ENCODE data around the gene STOML1. TPM values are rescaled to one million over a fixed set of nuclear protein-coding genes. Genes with fewer than 3 reads are reported as not detected.
A peak's percentile ranks its signal among the peaks of the same experiment; 100 is the strongest.

STOML1 gene
- total RNA-seq, 4 donors from 2014 or later = 15.3 to 42.1 (median 30.1) TPM

DNA sequence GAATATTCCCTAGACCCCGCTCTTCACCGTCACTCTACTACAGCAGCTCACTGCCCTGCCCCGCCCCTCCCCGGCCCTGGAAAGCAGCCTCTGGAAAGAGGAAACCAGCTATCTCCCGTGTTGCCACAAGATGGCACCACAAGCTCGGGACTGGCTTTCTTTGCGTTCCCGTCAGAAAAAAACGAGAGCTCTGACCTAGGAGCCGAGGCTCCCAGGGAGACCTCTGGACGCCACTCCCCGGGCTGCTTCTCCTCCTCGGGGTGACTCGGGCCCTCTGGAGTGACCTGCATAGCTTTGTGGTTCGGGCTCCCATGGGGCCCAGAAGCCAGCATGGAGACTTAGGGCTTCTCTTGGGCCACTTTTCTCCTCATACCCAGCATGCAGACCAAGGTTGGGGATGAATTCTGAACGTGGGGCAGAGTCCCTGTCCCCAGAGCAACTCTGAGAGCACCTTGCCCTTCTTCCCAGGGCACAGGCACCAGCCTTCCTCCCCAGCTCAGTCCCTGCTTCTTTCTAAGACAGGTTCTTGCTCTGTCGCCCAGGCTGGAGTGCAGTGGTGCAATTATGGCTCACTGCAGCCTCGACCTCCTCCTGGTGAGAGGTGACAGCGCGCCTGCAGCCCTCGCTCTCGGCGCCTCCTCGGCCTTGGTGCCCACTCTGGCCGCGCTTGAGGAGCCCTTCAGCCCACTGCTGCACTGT lies 19.0 kb downstream of the STOML1 start:
- Histone ChIP-seq H3K27ac (no peak overlapping the region), H3K4me3 (replicated peaks in 1 of 3) (no peak overlapping the region), H3K9me3 (no peaks in the 10 kb centered on the region), H3K27me3 (no peaks in the 10 kb centered on the region), H3K36me3 (no peaks in the 10 kb centered on the region), H3K4me1 (peaks cover 6% of the 10 kb centered on the region in 2 donors)
- peak; percentile 87 to 88 for DNase-seq
- intact Hi-C loops (cut with DNase I) = loop anchor here (5.0 to 10.0 kb wide), 2 partner anchors 64 to 332 kb away; no protein-coding TSS in a partner anchor
- 21 to 32% methylated on average over 23 to 26 of the region's 26 CpGs for whole genome bisulfite sequencing, 2 donors
- no peak for TF ChIP-seq POLR2A (IDR thresholded peaks at IDR 0.05)
- TF ChIP-seq, protein P1, sequence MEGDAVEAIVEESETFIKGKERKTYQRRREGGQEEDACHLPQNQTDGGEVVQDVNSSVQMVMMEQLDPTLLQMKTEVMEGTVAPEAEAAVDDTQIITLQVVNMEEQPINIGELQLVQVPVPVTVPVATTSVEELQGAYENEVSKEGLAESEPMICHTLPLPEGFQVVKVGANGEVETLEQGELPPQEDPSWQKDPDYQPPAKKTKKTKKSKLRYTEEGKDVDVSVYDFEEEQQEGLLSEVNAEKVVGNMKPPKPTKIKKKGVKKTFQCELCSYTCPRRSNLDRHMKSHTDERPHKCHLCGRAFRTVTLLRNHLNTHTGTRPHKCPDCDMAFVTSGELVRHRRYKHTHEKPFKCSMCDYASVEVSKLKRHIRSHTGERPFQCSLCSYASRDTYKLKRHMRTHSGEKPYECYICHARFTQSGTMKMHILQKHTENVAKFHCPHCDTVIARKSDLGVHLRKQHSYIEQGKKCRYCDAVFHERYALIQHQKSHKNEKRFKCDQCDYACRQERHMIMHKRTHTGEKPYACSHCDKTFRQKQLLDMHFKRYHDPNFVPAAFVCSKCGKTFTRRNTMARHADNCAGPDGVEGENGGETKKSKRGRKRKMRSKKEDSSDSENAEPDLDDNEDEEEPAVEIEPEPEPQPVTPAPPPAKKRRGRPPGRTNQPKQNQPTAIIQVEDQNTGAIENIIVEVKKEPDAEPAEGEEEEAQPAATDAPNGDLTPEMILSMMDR (IDR thresholded peaks at IDR 0.05) = peak; percentile 66 to 95 (median 88)

DNA sequence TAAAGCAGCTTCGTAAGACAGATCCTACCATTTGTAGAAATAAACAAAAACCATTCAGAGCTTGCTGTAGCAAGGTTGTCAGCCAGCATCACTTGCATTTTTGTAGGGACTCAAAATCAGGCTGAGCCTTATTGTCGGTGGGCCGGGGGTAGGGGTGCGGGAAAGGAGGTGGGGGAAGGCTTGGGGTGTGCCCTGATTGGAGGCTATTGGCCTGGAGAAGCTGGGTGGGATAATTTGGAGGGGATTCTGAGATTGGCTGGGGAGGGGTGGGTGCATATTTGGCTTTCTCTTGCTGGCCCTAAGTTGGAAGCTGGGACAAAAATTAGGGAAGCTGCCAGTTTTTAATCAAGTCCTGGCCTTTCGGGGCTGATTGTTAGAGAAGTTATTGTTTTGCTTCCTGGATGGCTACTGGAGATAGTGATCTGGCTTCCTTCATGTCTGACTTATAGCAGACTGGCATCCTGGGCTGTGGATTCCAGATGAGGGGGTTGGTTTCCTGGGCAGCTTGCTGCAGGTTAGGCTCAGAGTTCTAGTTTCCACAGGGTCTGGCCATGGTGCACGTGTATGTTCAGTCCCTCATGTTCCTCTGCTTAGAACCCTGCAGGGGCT lies 22.8 kb downstream of the STOML1 start:
- Histone ChIP-seq H3K4me1 (peaks cover 6 to 9% of the 10 kb centered on the region in 2 donors), H3K4me3 (replicated peaks in 1 of 3) (no peak overlapping the region), H3K36me3 (no peaks in the 10 kb centered on the region), H3K27ac (no peak overlapping the region), H3K9me3 (no peaks in the 10 kb centered on the region), H3K27me3 (no peaks in the 10 kb centered on the region)
- 81 to 87% methylated on average over 6 of the region's 6 CpGs for WGBS, 2 donors
- no peak for DNase-seq
- TF ChIP-seq, protein P1 (IDR thresholded peaks at IDR 0.05) = no peak
- no peak for TF ChIP-seq POLR2A (IDR thresholded peaks at IDR 0.05)
- intact Hi-C loops (cut with DNase I) = no loop called here

DNA sequence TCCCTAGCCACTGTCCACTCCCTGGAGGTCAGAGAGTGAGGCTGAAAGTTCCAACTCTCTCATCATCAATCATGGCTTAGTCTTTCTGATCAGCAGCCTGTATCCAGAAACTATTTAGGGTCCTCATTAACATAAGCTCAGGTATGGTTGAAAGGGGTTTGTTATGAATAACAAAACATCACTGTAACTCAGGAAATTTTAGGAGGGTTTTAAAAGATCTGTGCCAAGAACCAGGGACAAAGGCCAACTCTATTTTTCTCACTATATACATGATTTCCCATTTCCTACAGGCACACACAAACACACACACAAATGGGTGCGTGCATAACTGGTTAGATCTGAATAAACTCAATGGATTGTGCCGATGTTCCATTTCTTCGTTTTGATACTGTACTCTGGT lies 23.6 kb downstream of the STOML1 start:
- H3K36me3 ChIP-seq = no peaks in the 10 kb centered on the region
- no peak for DNase-seq
- no peaks in the 10 kb centered on the region for H3K9me3 ChIP-seq
- WGBS, 2 donors = 90 to 91% methylated on average over 3 of the region's 3 CpGs
- intact Hi-C loops (cut with DNase I) = no loop called here
- H3K27me3 ChIP-seq = no peaks in the 10 kb centered on the region
- H3K4me3 ChIP-seq (replicated peaks in 1 of 3) = no peak overlapping the region
- TF ChIP-seq, protein P1 (IDR thresholded peaks at IDR 0.05) = no peak
- no peak for TF ChIP-seq POLR2A (IDR thresholded peaks at IDR 0.05)
- peaks cover 6 to 9% of the 10 kb centered on the region in 2 donors for H3K4me1 ChIP-seq
- no peak overlapping the region for H3K27ac ChIP-seq

DNA sequence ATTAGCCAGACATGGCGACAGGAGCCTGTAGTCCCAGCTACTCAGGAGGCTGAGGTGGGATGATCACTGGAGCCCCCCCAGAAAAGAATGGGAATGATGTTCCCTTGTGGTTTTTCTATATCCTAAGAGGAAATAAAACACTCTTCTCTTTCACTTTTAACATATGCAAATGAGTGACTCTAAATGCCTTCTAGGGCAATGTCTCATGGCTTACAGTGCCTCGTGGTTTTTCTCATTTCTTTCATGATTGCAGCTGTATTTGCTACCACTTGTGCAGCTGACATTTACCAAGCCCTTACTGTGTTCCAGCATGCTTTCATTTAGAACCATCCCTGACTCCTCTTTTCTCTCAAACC lies 26.4 kb downstream of the STOML1 start:
- intact Hi-C loops (cut with DNase I) = no loop called here
- TF ChIP-seq, protein P1 (IDR thresholded peaks at IDR 0.05) = no peak
- no peak for TF ChIP-seq POLR2A (IDR thresholded peaks at IDR 0.05)
- Histone ChIP-seq H3K27me3 (no peaks in the 10 kb centered on the region), H3K27ac (no peak overlapping the region), H3K9me3 (no peaks in the 10 kb centered on the region), H3K4me1 (peaks cover 0 to 3% of the 10 kb centered on the region in 2 donors), H3K36me3 (no peaks in the 10 kb centered on the region), H3K4me3 (replicated peaks in 1 of 3) (no peak overlapping the region)
- WGBS, 2 donors = 63 to 65% methylated on average over 2 of the region's 2 CpGs
- no peak for DNase-seq

DNA sequence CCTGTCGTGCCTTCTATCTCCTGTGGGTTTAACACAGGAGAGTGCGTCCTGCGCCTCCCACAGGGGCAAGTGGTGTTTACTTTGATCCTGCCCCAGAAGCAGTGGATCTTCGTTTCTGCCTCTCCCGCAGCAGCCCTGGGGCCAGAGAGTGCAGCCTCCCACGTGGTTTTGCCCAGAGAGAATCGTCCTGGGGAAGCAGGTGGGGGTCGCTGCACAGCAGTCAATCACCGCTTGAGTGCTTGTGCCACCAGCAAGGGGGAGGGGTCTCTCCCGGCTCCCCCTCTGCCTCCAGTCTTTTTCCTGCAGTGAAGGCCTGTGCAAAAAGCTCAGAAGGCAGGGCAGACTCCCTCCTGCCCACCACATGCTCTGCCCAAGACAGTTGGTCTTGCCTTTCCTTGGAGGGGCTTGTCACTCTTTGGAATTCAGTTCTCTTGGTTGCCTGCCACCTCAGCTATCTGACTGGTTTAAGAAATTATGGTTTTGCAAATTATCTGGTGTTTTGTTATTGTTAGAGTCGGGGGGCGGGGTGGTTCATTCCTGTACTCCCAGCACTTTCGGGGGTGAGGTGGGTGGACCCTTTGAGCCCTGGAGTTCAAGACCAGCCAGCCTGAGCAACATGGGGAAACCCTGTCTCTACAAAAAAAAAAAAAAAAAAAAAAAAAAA lies 26.9 kb downstream of the STOML1 start:
- Histone ChIP-seq H3K4me1 (peaks cover 0 to 3% of the 10 kb centered on the region in 2 donors), H3K36me3 (no peaks in the 10 kb centered on the region), H3K9me3 (no peaks in the 10 kb centered on the region), H3K27me3 (no peaks in the 10 kb centered on the region), H3K27ac (no peak overlapping the region), H3K4me3 (replicated peaks in 1 of 3) (no peak overlapping the region)
- TF ChIP-seq, protein P1 (IDR thresholded peaks at IDR 0.05) = no peak
- TF ChIP-seq POLR2A (IDR thresholded peaks at IDR 0.05) = no peak
- DNase-seq = no peak
- WGBS, 2 donors = 32 to 35% methylated on average over 8 to 11 of the region's 13 CpGs
- intact Hi-C loops (cut with DNase I) = no loop called here
